ENCODE data around the gene RABGAP1L. TPM values are rescaled to one million over a fixed set of nuclear protein-coding genes. Genes with fewer than 3 reads are reported as not detected.
"Not testable (repeated sequence)": the region's sequence is repeated elsewhere in the genome, so short reads cannot be mapped to it uniquely, and the experiment has no call there.

RABGAP1L gene
- total RNA-seq, 4 donors from 2014 or later = 48.2 to 102 (median 59.1) TPM

GRCh38 chr1:174169342-174169741 is 10.0 kb downstream of the RABGAP1L start:
- Histone ChIP-seq H3K27me3 (no peaks in the 10 kb centered on the region), H3K4me3 (no peak overlapping the region), H3K9me3 (no peaks in the 10 kb centered on the region), H3K36me3 (no peaks in the 10 kb centered on the region), H3K4me1 (peaks cover 6% of the 10 kb centered on the region), H3K27ac (no peak overlapping the region)
- no peak for DNase-seq (ENCODE audit: low spot score in 2 of 2)
- no peak for TF ChIP-seq POLR2AphosphoS5 (IDR thresholded peaks at IDR 0.05)
- TF ChIP-seq POLR2A (IDR thresholded peaks at IDR 0.05) = no peak
- TF ChIP-seq, protein P1, sequence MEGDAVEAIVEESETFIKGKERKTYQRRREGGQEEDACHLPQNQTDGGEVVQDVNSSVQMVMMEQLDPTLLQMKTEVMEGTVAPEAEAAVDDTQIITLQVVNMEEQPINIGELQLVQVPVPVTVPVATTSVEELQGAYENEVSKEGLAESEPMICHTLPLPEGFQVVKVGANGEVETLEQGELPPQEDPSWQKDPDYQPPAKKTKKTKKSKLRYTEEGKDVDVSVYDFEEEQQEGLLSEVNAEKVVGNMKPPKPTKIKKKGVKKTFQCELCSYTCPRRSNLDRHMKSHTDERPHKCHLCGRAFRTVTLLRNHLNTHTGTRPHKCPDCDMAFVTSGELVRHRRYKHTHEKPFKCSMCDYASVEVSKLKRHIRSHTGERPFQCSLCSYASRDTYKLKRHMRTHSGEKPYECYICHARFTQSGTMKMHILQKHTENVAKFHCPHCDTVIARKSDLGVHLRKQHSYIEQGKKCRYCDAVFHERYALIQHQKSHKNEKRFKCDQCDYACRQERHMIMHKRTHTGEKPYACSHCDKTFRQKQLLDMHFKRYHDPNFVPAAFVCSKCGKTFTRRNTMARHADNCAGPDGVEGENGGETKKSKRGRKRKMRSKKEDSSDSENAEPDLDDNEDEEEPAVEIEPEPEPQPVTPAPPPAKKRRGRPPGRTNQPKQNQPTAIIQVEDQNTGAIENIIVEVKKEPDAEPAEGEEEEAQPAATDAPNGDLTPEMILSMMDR (IDR thresholded peaks at IDR 0.05) = no peak
- TF ChIP-seq EP300 (IDR thresholded peaks at IDR 0.05) = no peak
- 88% methylated on average over 3 of the region's 3 CpGs for WGBS

DNA sequence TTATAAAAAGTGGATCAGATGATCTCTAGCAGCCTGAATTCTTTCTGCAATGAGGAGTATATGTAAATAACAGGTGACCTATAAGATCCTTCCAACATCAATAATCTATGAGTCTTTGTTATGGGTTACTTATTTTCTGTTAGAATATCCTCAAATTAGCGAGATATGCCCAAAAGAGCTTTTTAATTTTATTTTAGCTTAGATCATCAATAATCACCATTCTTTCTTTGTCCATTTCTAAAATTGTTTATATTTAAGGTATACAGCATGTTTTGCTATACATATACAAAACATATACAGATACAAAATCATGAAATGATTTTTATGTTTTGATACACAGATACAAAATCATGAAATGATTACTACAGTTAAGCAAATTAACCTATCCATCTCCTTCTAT is 11.8 kb downstream of the RABGAP1L start:
- peaks cover 3% of the 10 kb centered on the region for H3K4me1 ChIP-seq
- no peak overlapping the region for H3K27ac ChIP-seq
- no peaks in the 10 kb centered on the region for H3K27me3 ChIP-seq
- no peaks in the 10 kb centered on the region for H3K36me3 ChIP-seq
- no peak for TF ChIP-seq POLR2A (IDR thresholded peaks at IDR 0.05)
- TF ChIP-seq, protein P1 (IDR thresholded peaks at IDR 0.05) = no peak
- TF ChIP-seq POLR2AphosphoS5 (IDR thresholded peaks at IDR 0.05) = no peak
- no peak for TF ChIP-seq EP300 (IDR thresholded peaks at IDR 0.05)
- no peaks in the 10 kb centered on the region for H3K9me3 ChIP-seq
- no peak overlapping the region for H3K4me3 ChIP-seq
- 94% methylated on average over 1 of the region's 1 CpG for WGBS
- no peak for DNase-seq (ENCODE audit: low spot score in 2 of 2)

- Histone ChIP-seq H3K27me3 (no peaks in the 10 kb centered on the region), H3K27ac (no peak overlapping the region), H3K4me3 (no peak overlapping the region), H3K9me3 (no peaks in the 10 kb centered on the region), H3K36me3 (no peaks in the 10 kb centered on the region), H3K4me1 (no peaks in the 10 kb centered on the region)
- no peak for TF ChIP-seq EP300 (IDR thresholded peaks at IDR 0.05)
- TF ChIP-seq POLR2A (IDR thresholded peaks at IDR 0.05) = no peak
- TF ChIP-seq POLR2AphosphoS5 (IDR thresholded peaks at IDR 0.05) = no peak
- TF ChIP-seq, protein P1 (IDR thresholded peaks at IDR 0.05) = no peak
- DNase-seq (ENCODE audit: low spot score in 2 of 2) = no peak
- 88% methylated on average over 6 of the region's 6 CpGs for WGBS
Measured at GRCh38 chr1:174174461-174175329, 15.4 kb downstream of the RABGAP1L start.

DNA sequence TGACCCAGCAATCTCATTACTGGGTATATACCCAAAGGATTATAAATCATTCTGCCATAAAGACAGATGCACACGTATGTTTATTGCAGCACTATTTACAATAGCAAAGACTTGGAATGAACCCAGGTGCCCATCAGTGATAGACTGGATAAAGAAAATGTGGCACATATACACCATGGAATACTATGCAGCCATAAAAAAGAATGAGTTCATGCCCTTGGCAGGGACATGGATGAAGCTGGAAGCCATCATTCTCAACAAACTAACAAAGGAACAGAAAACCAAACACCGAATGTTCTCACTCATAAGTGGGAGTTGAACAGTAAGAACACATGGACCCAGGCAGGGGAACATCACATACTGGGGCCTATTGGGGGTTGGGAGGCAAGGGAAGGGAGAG is 19.1 kb downstream of the RABGAP1L start:
- not testable (repeated sequence) for H3K4me1 ChIP-seq; DNase-seq (ENCODE audit: low spot score in 2 of 2); H3K27ac ChIP-seq; H3K36me3 ChIP-seq; H3K4me3 ChIP-seq; H3K27me3 ChIP-seq; H3K9me3 ChIP-seq
- 98% methylated on average over 2 of the region's 2 CpGs for WGBS

DNA sequence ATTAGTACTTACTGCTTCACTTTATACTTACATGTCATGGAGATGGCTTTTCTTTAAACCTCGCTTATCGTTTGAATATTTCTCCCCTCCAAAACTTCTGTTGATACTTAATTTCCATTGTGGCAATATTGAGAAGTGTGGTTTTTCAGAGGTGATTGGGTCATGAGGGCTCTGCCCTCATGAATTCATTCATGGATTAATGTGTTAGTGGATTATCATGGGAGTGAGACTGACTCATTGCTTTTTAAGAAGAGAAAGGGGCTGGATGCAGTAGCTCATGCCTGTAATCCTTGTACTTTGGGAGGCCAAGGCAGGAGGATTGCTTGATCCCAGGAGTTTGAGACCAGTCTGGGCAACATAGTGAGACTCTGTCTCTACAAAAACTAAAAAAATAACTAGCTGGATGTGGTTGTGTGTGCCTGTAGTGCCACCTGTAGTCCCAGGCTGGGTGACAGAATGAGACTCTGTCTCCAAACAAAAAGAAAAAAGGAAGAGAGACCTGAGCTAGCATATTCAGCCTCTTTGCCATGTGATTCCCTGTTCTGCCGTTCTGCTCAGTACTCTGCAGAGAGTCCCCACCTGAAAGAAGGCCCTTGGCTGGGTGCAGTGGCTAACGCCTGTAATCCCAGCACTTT is 30.2 kb downstream of the RABGAP1L start:
- WGBS = 89% methylated on average over 4 of the region's 4 CpGs
- Histone ChIP-seq H3K27ac (no peak overlapping the region), H3K4me3 (no peak overlapping the region), H3K4me1 (peaks cover 4% of the 10 kb centered on the region), H3K27me3 (no peaks in the 10 kb centered on the region), H3K36me3 (no peaks in the 10 kb centered on the region), H3K9me3 (no peaks in the 10 kb centered on the region)
- no peak for TF ChIP-seq POLR2AphosphoS5 (IDR thresholded peaks at IDR 0.05)
- no peak for TF ChIP-seq POLR2A (IDR thresholded peaks at IDR 0.05)
- no peak for DNase-seq (ENCODE audit: low spot score in 2 of 2)

- TF ChIP-seq POLR2A (IDR thresholded peaks at IDR 0.05) (no peak), EP300 (IDR thresholded peaks at IDR 0.05) (no peak), POLR2AphosphoS5 (IDR thresholded peaks at IDR 0.05) (no peak)
- TF ChIP-seq, protein P1 (IDR thresholded peaks at IDR 0.05) = no peak
- Histone ChIP-seq H3K27me3 (no peaks in the 10 kb centered on the region), H3K9me3 (no peaks in the 10 kb centered on the region), H3K27ac (no peak overlapping the region), H3K4me3 (no peak overlapping the region), H3K4me1 (peaks cover 4% of the 10 kb centered on the region), H3K36me3 (no peaks in the 10 kb centered on the region)
- 74% methylated on average over 6 of the region's 6 CpGs for WGBS
- DNase-seq (ENCODE audit: low spot score in 2 of 2) = no peak
Measured at GRCh38 chr1:174190691-174191199, 31.4 kb downstream of the RABGAP1L start.
